ENCODE data around the gene LIPE. TPM values are rescaled to one million over a fixed set of nuclear protein-coding genes. Genes with fewer than 3 reads are reported as not detected.

Gene LIPE
- polyA plus RNA-seq, 1 donor (not counting 4 experiments of a cell fraction or from before 2014, with no cell fraction given), result 6.1 TPM

DNA sequence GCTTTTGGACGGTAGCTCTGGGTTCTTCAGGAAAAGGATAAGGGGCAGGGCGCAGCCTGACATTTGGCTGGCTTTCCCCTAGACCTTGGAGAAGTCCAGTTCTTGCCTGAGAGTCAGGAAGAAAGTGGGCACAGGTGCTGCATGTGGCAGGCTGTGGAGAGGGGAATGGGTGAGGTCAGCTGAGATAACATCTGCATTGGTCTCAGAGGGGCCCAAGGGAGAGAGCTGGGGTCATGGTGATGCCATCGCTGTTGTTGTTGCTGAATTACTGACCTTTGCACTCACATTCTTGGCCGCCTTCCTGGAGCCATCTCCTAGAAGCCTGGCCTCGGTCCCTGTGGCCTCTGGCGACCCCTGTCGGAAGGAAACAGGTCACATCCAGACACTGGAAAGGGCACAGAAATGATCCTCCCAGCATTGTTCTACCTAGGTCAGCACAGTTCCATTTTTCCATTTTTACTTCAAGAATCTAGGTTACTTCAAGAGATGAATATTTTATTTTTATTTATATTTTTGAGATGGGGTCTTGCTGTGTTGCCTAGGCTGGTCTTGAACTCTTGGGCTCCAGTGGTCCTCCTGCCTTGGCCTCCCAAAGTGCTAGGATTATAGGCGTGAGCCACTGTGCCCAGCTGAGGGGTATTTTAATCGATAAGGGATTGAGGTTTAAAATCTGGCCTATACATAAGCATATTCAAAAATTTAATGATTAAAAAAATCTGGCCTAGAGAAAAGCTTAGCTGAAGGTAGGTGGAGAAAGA, 6.5 kb upstream of the LIPE start:
- peak; percentile 36 for FAIRE-seq
- Histone ChIP-seq H3K4me2 (ENCODE audit: control insufficient read depth, extremely low read depth, insufficient read depth, low read depth, low read length) (no peak overlapping the region), H3K9ac (ENCODE audit: control insufficient read depth, extremely low read depth, insufficient read depth, low read length) (no peak overlapping the region), H3K27ac (ENCODE audit: control insufficient read depth, insufficient read depth, low read length) (no peak overlapping the region), H3K36me3 (ENCODE audit: control insufficient read depth in 2 of 2, extremely low read depth in 1 of 2, insufficient read depth in 2 of 2, low read length in 2 of 2) (no peaks in the 10 kb centered on the region), H3K4me3 (ENCODE audit: control insufficient read depth in 2 of 3, extremely low read depth in 1 of 3, insufficient read depth in 2 of 3, low read depth in 1 of 3, low read length in 3 of 3) (no peak overlapping the region), H3K4me1 (ENCODE audit: control insufficient read depth, extremely low read depth, insufficient read depth, low read length) (no peaks in the 10 kb centered on the region), H3K9me1 (ENCODE audit: control insufficient read depth, extremely low read depth, insufficient read depth, low read length) (no peaks in the 10 kb centered on the region), H3K79me2 (ENCODE audit: control insufficient read depth, insufficient read depth, low read length) (no peaks in the 10 kb centered on the region), H4K20me1 (ENCODE audit: control insufficient read depth, extremely low read depth, insufficient read depth, low read length) (no peaks in the 10 kb centered on the region), H3K9me3 (ENCODE audit: control insufficient read depth, low read depth, low read length) (no peaks in the 10 kb centered on the region), H3K27me3 (ENCODE audit: control insufficient read depth, extremely low read depth, insufficient read depth, low read length) (no peaks in the 10 kb centered on the region), H2AFZ (ENCODE audit: control insufficient read depth, low read length) (no peak overlapping the region)
- dilution Hi-C loops (cut with MboI; ENCODE audit: extremely low pct_ligation_motif_present, low sequenced_read_pairs), result loop anchor here (25.0 kb wide), 1 partner anchor 154 kb away; the partner anchor contains the start of gene CEACAM8
- DNase-seq (ENCODE audit: low read depth, low spot score), result no peak
- no peak for TF ChIP-seq EZH2 (IDR thresholded peaks at IDR 0.05; ENCODE audit: low read length)
- peak; percentile 85 to 89 (median 86) for TF ChIP-seq CTCF (optimal IDR thresholded peaks at IDR 0.05 in 1 of 3, IDR thresholded peaks at IDR 0.05 in 1 of 3, conservative IDR thresholded peaks at IDR 0.05 in 1 of 3; ENCODE audit: extremely low read depth in 1 of 3, insufficient read depth in 2 of 3, low read length in 3 of 3)

DNA sequence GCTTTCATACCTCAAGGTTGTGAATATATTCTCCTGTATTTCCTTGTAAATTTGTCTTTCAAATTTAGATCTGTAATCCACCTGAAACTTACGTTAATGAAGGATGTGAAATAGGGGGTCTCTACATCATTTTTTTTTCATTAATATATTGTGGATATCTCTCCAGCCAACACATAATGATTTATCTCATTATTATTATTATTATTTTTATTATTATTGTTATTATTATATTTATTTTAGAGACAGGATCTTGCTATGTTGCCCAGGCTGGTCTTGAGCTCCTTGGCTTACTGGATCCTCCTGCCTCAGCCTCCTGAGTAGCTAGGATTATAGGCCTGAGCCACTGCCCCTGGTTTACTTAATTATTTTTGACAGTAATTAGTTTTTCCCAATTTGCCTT, 4.3 kb upstream of the LIPE start:
- no peak for TF ChIP-seq EZH2 (IDR thresholded peaks at IDR 0.05; ENCODE audit: low read length)
- TF ChIP-seq CTCF (optimal IDR thresholded peaks at IDR 0.05 in 1 of 3, IDR thresholded peaks at IDR 0.05 in 1 of 3, conservative IDR thresholded peaks at IDR 0.05 in 1 of 3; ENCODE audit: extremely low read depth in 1 of 3, insufficient read depth in 2 of 3, low read length in 3 of 3), result no peak
- FAIRE-seq (no peak), DNase-seq (ENCODE audit: low read depth, low spot score) (no peak)
- Histone ChIP-seq H3K9ac (ENCODE audit: control insufficient read depth, extremely low read depth, insufficient read depth, low read length) (no peak overlapping the region), H3K9me1 (ENCODE audit: control insufficient read depth, extremely low read depth, insufficient read depth, low read length) (no peaks in the 10 kb centered on the region), H3K4me3 (ENCODE audit: control insufficient read depth in 2 of 3, extremely low read depth in 1 of 3, insufficient read depth in 2 of 3, low read depth in 1 of 3, low read length in 3 of 3) (no peak overlapping the region), H3K4me1 (ENCODE audit: control insufficient read depth, extremely low read depth, insufficient read depth, low read length) (no peaks in the 10 kb centered on the region), H3K9me3 (ENCODE audit: control insufficient read depth, low read depth, low read length) (no peaks in the 10 kb centered on the region), H2AFZ (ENCODE audit: control insufficient read depth, low read length) (no peak overlapping the region), H3K36me3 (ENCODE audit: control insufficient read depth in 2 of 2, extremely low read depth in 1 of 2, insufficient read depth in 2 of 2, low read length in 2 of 2) (no peaks in the 10 kb centered on the region), H3K27ac (ENCODE audit: control insufficient read depth, insufficient read depth, low read length) (no peak overlapping the region), H3K27me3 (ENCODE audit: control insufficient read depth, extremely low read depth, insufficient read depth, low read length) (no peaks in the 10 kb centered on the region), H4K20me1 (ENCODE audit: control insufficient read depth, extremely low read depth, insufficient read depth, low read length) (no peaks in the 10 kb centered on the region), H3K4me2 (ENCODE audit: control insufficient read depth, extremely low read depth, insufficient read depth, low read depth, low read length) (no peak overlapping the region), H3K79me2 (ENCODE audit: control insufficient read depth, insufficient read depth, low read length) (no peaks in the 10 kb centered on the region)
- dilution Hi-C loops (cut with MboI; ENCODE audit: extremely low pct_ligation_motif_present, low sequenced_read_pairs), result loop anchor here (25.0 kb wide), 1 partner anchor 156 kb away; the partner anchor contains the start of gene CEACAM8

Measured in keratinocyte (primary cell).